Sigmoid colon (tissue), 4 donors: ENCODE data around the gene EWSR1.

Source experiments
- EP300 ChIP-seq, 4 donors: sonication (generic); formaldehyde crosslinking; IDR thresholded peaks; one replicate each; pipeline ENCODE4 v1.6.1; 2017; ENCODE audit warnings: antibody characterized with exemption in 4 of 4
- POLR2A ChIP-seq, 2 donors: fragments of 450-650 bp; IDR thresholded peaks; one replicate each; pipeline ENCODE4 v1.6.1; 2016; ENCODE audit warnings: antibody characterized with exemption in 2 of 2, mild to moderate bottlenecking in 2 of 2, moderate library complexity in 2 of 2

- TF ChIP-seq POLR2A (IDR thresholded peaks at IDR 0.05), result no peak
- no peak for TF ChIP-seq EP300 (IDR thresholded peaks at IDR 0.05)
Measured at GRCh38 chr22:29339381-29340235, 71.5 kb downstream of the EWSR1 start.
